GM23338 (cell line): ENCODE data around the gene TNFRSF17. TPM values are rescaled to one million over a fixed set of nuclear protein-coding genes. Genes with fewer than 3 reads are reported as not detected.

Source experiments
- ATAC-seq: fragments of 200-7000 bp; cut with Tn5 transposase; 3 replicates; pipeline ENCODE4 v1.9.1; 2020
- DNase-seq: peaks from one replicate; pipeline ENCODE4 v3.0.0-alpha.2; 2015; ENCODE audit warnings: low spot score
- H2AFZ ChIP-seq: fragments of 200-600 bp; sonication (generic); 2 replicates; pipeline ENCODE4 v1.8.0; 2016; ENCODE audit warnings: antibody characterized with exemption, mild to moderate bottlenecking, moderate library complexity
- H3F3A ChIP-seq: fragments of 200-600 bp; sonication (generic); replicated peaks from 2 replicates; pipeline ENCODE4 v1.8.0; 2017; ENCODE audit warnings: antibody characterized with exemption, mixed run types, low read depth
- H3K27ac ChIP-seq: fragments of 200-600 bp; sonication (generic); 2 replicates; pipeline ENCODE4 v1.6.1; 2016; ENCODE audit warnings: low read depth
- H3K27me3 ChIP-seq: fragments of 200-600 bp; sonication (generic); 2 replicates; pipeline ENCODE4 v1.8.0; 2016; ENCODE audit warnings: mild to moderate bottlenecking, mixed run types, moderate library complexity; ENCODE audit not compliant: insufficient read depth
- H3K36me3 ChIP-seq: fragments of 200-600 bp; sonication (generic); 2 replicates; pipeline ENCODE4 v1.8.0; 2016; ENCODE audit warnings: mild to moderate bottlenecking; ENCODE audit not compliant: insufficient read depth
- H3K4me1 ChIP-seq: fragments of 200-600 bp; sonication (generic); 2 replicates; pipeline ENCODE4 v1.8.0; 2016; ENCODE audit warnings: mild to moderate bottlenecking, moderate library complexity; ENCODE audit not compliant: insufficient read depth
- H3K4me2 ChIP-seq: fragments of 200-600 bp; sonication (generic); 2 replicates; pipeline ENCODE4 v1.7.1; 2017; ENCODE audit warnings: mixed run types
- H3K4me3 ChIP-seq: fragments of 200-600 bp; sonication (generic); 2 replicates; pipeline ENCODE4 v1.6.1; 2016; ENCODE audit warnings: mixed run types
- H3K79me2 ChIP-seq: fragments of 200-600 bp; sonication (generic); replicated peaks from 2 replicates; pipeline ENCODE4 v1.8.0; 2017; ENCODE audit warnings: mild to moderate bottlenecking; ENCODE audit not compliant: insufficient read depth
- H3K9me2 ChIP-seq: fragments of 200-600 bp; sonication (generic); 2 replicates; pipeline ENCODE4 v1.8.0; 2017; ENCODE audit not compliant: insufficient read depth
- H4K20me1 ChIP-seq: fragments of 200-600 bp; sonication (generic); replicated peaks from 2 replicates; pipeline ENCODE4 v1.8.0; 2017; ENCODE audit warnings: mild to moderate bottlenecking; ENCODE audit not compliant: insufficient read depth
- H3K27ac Mint-ChIP-seq: 2 replicates; pipeline ENCODE4 v1.8.0; 2020; ENCODE audit warnings: inconsistent platforms, mild to moderate bottlenecking, moderate library complexity, mixed read lengths
- H3K27me3 Mint-ChIP-seq: 3 replicates; pipeline ENCODE4 v1.8.0; 2022; ENCODE audit warnings: low read depth, mild to moderate bottlenecking, moderate library complexity, mixed read lengths, inconsistent platforms; ENCODE audit not compliant: insufficient read depth, poor library complexity
- H3K36me3 Mint-ChIP-seq: 3 replicates; pipeline ENCODE4 v1.8.0; 2021; ENCODE audit warnings: low read depth, mild to moderate bottlenecking, inconsistent platforms, moderate library complexity, mixed read lengths
- H3K4me1 Mint-ChIP-seq: 3 replicates; pipeline ENCODE4 v1.8.0; 2020; ENCODE audit warnings: mild to moderate bottlenecking, inconsistent platforms, mixed read lengths
- H3K4me3 Mint-ChIP-seq: 3 replicates; pipeline ENCODE4 v1.8.0; 2021; ENCODE audit warnings: moderate library complexity, mild to moderate bottlenecking, inconsistent platforms, mixed read lengths
- H3K9me3 Mint-ChIP-seq: 3 replicates; pipeline ENCODE4 v1.8.0; 2020; ENCODE audit warnings: moderate library complexity, mild to moderate bottlenecking, inconsistent platforms, mixed read lengths
- CREB1 ChIP-seq: fragments of 250-450 bp; sonication (Bioruptor Pico); IDR thresholded peaks from 2 replicates; pipeline ENCODE4 v1.5.0; 2020; ENCODE audit warnings: low read depth, mild to moderate bottlenecking, moderate library complexity
- ETS1 ChIP-seq: IDR thresholded peaks from 2 replicates; pipeline ENCODE4 v1.6.1; 2016; ENCODE audit warnings: antibody characterized with exemption
- JUNB ChIP-seq: IDR thresholded peaks from one replicate; pipeline ENCODE4 v1.6.1; 2016; ENCODE audit warnings: antibody characterized with exemption; ENCODE audit not compliant: unreplicated experiment
- POLR2AphosphoS5 ChIP-seq: IDR thresholded peaks from 2 replicates; pipeline ENCODE4 v1.6.1; 2016; ENCODE audit warnings: antibody characterized with exemption, low read depth
- ZNF331 ChIP-seq: fragments of 250-450 bp; sonication (Bioruptor Pico); IDR thresholded peaks from 2 replicates; pipeline ENCODE4 v1.5.0; 2020; ENCODE audit warnings: low read depth, mild to moderate bottlenecking, moderate library complexity
- ZNF462 ChIP-seq: fragments of 250-450 bp; sonication (Bioruptor Pico); IDR thresholded peaks from 2 replicates; pipeline ENCODE4 v1.5.0; 2020; ENCODE audit warnings: mild to moderate bottlenecking, moderate library complexity
- polyA plus RNA-seq: library from polyadenylated mRNA; unstranded; fragments of >200 nt; fragmentation: Nextera tagmentation; extraction: Ambion mirVana; gene quantifications from 2 replicates; pipeline ENCODE4 v1.2.1, GENCODE V29; 2016
- total RNA-seq: library from RNA; depleted of rRNA; stranded (reverse); fragments of >200 nt; shearing (Covaris generic); gene quantifications from 2 replicates; pipeline ENCODE4 v1.2.3, GENCODE V29; 2014

TNFRSF17 gene
- total and polyA plus RNA-seq, 2 experiments from 2014 or later = not detected

GRCh38 chr16:11976850-11977375 lies 11.9 kb downstream of the TNFRSF17 start (continued):
- no peak for TF ChIP-seq ZNF462 (CRISPR knock-in tag)

GRCh38 chr16:11977376-11978041 lies 12.5 kb downstream of the TNFRSF17 start:
- Mint-ChIP-seq H3K9me3 (peaks cover 3% of the 10 kb centered on the region; the same call in 1 of the 3 replicates), H3K4me1 (peaks cover 21% of the 10 kb centered on the region), H3K27me3 (peaks cover 10% of the 10 kb centered on the region), H3K27ac (no peak overlapping the region), H3K4me3 (peak overlapping the region; percentile 97), H3K36me3 (no peaks in the 10 kb centered on the region; the same call in 2 of the 3 replicates)
- Histone ChIP-seq H3K4me1 (peaks cover 6% of the 10 kb centered on the region), H3K4me2 (peak overlapping the region; percentile 97), H3K27ac (no peak overlapping the region), H3K36me3 (no peaks in the 10 kb centered on the region), H3K4me3 (peak overlapping the region; percentile 98), H2AFZ (peak overlapping the region; percentile 96), H3K79me2 (peaks cover 14% of the 10 kb centered on the region), H4K20me1 (no peaks in the 10 kb centered on the region), H3F3A (0 out of 2 replicates have a peak, but pooled peaks cover 2% of the 10 kb centered on the region), H3K27me3 (no peaks in the 10 kb centered on the region), H3K9me2 (no peaks in the 10 kb centered on the region)
- DNase-seq (no peak), ATAC-seq (no peak)
- TF ChIP-seq CREB1 (no peak), POLR2AphosphoS5 (no peak), ZNF462 (CRISPR knock-in tag) (no peak), ZNF331 (no peak), ETS1 (no peak), JUNB (no peak)
